Chondrocyte (in vitro differentiated cells): ENCODE measurements around the gene DEAF1. TPM values are rescaled to one million over a fixed set of nuclear protein-coding genes. Genes with fewer than 3 reads are reported as not detected.

Experiments
- DNase-seq: peaks from one replicate; pipeline ENCODE4 v3.0.0; 2021; ENCODE audit warnings: mixed read lengths, low spot score
- H3K27ac Mint-ChIP-seq: one replicate; pipeline ENCODE4 v1.8.0; 2021; ENCODE audit warnings: mild to moderate bottlenecking, moderate library complexity, mixed read lengths; ENCODE audit not compliant: unreplicated experiment
- H3K27me3 Mint-ChIP-seq: 2 replicates; pipeline ENCODE4 v1.8.0; 2021; ENCODE audit warnings: low read depth, mixed read lengths
- H3K36me3 Mint-ChIP-seq: 2 replicates; pipeline ENCODE4 v1.8.0; 2021; ENCODE audit warnings: low read depth, mixed read lengths
- H3K4me1 Mint-ChIP-seq: 2 replicates; pipeline ENCODE4 v1.8.0; 2021; ENCODE audit warnings: low read depth, mild to moderate bottlenecking, mixed read lengths
- H3K4me3 Mint-ChIP-seq: one replicate; pipeline ENCODE4 v1.8.0; 2021; ENCODE audit warnings: mild to moderate bottlenecking, moderate library complexity, mixed read lengths; ENCODE audit not compliant: unreplicated experiment
- H3K9me3 Mint-ChIP-seq: 2 replicates; pipeline ENCODE4 v1.8.0; 2021; ENCODE audit warnings: low read depth, mixed read lengths
- CTCF ChIP-seq: fragments of 200-600 bp; sonication (generic); IDR thresholded peaks from 2 replicates; pipeline ENCODE4 v1.5.0; 2021; ENCODE audit warnings: antibody characterized with exemption, mild to moderate bottlenecking, moderate library complexity
- total RNA-seq: library from RNA; stranded (reverse); gene quantifications from 3 replicates; pipeline ENCODE4 v1.2.1, GENCODE V29; 2021

The DEAF1 gene
- total RNA-seq, 1 donor from 2014 or later, result 67.6 TPM

DNA sequence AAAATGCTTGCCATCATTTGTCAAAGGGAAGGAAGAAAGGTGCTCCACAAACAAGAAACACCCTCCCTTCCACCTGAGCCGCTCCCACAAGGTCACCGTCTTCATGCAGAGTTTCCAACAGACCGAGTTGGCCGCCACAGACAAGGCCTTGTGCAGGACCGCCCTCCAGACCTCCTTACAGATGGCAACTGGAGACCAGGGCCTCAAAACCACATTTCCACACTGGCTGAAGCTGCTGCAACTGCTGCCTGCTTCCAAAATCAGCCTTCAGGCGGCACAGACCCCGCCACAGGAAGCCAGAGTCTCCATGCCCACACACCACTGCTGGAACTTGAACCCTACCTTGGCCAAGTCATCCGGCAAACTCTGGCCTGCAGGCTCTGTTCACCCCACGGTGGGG is 6.3 kb downstream of the DEAF1 start:
- H3K4me3 Mint-ChIP-seq, result no peak overlapping the region
- no peak for DNase-seq
- no peaks in the 10 kb centered on the region for H3K9me3 Mint-ChIP-seq
- H3K27ac Mint-ChIP-seq, result peak overlapping the region; percentile 12
- TF ChIP-seq CTCF, result no peak
- peaks cover 41% of the 10 kb centered on the region for H3K4me1 Mint-ChIP-seq
- H3K27me3 Mint-ChIP-seq, result no peaks in the 10 kb centered on the region
- peaks cover 32% of the 10 kb centered on the region for H3K36me3 Mint-ChIP-seq

DNA sequence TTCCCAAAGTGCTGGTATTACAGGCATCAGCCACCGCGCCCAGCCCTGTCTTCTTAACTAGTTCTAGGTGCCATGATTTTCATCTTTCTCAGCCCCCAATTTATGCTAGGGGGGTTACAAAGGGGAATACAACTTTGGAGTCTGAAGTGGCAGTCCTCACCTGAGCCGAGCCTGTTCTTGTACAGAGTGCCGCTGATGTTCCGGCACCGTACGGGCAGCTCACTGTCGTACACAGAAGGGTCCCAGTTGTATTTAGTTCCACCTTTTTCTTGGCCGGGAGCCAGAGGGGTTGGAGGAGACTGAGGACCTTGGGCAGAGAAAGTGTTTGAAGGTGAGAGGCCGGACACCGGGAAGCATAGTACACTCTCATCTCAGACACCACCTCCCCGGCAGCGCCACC is 7.3 kb downstream of the DEAF1 start:
- Mint-ChIP-seq H3K27me3 (no peaks in the 10 kb centered on the region), H3K4me1 (peaks cover 32% of the 10 kb centered on the region), H3K36me3 (peaks cover 39% of the 10 kb centered on the region), H3K4me3 (no peak overlapping the region), H3K9me3 (no peaks in the 10 kb centered on the region), H3K27ac (no peak overlapping the region)
- no peak for DNase-seq
- no peak for TF ChIP-seq CTCF

GRCh38 chr11:686451-687243 is 8.4 kb downstream of the DEAF1 start:
- Mint-ChIP-seq H3K27me3 (no peaks in the 10 kb centered on the region), H3K4me1 (peaks cover 24% of the 10 kb centered on the region), H3K27ac (peak overlapping the region; percentile 45), H3K9me3 (no peaks in the 10 kb centered on the region), H3K4me3 (no peak overlapping the region), H3K36me3 (peaks cover 47% of the 10 kb centered on the region)
- no peak for TF ChIP-seq CTCF
- no peak for DNase-seq

- no peaks in the 10 kb centered on the region for H3K9me3 Mint-ChIP-seq
- H3K27me3 Mint-ChIP-seq, result no peaks in the 10 kb centered on the region
- no peak for TF ChIP-seq CTCF
- no peak for DNase-seq
- no peak overlapping the region for H3K27ac Mint-ChIP-seq
- H3K36me3 Mint-ChIP-seq, result peaks cover 46% of the 10 kb centered on the region
- no peak overlapping the region for H3K4me3 Mint-ChIP-seq
- no peaks in the 10 kb centered on the region for H3K4me1 Mint-ChIP-seq
Observed at GRCh38 chr11:680970-681369, 14.1 kb downstream of the DEAF1 start.

GRCh38 chr11:680476-680875 is 14.5 kb downstream of the DEAF1 start:
- no peak for TF ChIP-seq CTCF
- no peaks in the 10 kb centered on the region for H3K27me3 Mint-ChIP-seq
- H3K27ac Mint-ChIP-seq, result no peak overlapping the region
- H3K36me3 Mint-ChIP-seq, result peaks cover 45% of the 10 kb centered on the region
- H3K4me3 Mint-ChIP-seq, result no peak overlapping the region
- H3K9me3 Mint-ChIP-seq, result no peaks in the 10 kb centered on the region
- no peaks in the 10 kb centered on the region for H3K4me1 Mint-ChIP-seq
- no peak for DNase-seq
